ENCODE measurements around the gene KRTAP29-1.

KRTAP29-1 gene

GRCh38 chr17:41333836-41334235, 31.2 kb upstream of the KRTAP29-1 start:
- TF ChIP-seq, protein P1, sequence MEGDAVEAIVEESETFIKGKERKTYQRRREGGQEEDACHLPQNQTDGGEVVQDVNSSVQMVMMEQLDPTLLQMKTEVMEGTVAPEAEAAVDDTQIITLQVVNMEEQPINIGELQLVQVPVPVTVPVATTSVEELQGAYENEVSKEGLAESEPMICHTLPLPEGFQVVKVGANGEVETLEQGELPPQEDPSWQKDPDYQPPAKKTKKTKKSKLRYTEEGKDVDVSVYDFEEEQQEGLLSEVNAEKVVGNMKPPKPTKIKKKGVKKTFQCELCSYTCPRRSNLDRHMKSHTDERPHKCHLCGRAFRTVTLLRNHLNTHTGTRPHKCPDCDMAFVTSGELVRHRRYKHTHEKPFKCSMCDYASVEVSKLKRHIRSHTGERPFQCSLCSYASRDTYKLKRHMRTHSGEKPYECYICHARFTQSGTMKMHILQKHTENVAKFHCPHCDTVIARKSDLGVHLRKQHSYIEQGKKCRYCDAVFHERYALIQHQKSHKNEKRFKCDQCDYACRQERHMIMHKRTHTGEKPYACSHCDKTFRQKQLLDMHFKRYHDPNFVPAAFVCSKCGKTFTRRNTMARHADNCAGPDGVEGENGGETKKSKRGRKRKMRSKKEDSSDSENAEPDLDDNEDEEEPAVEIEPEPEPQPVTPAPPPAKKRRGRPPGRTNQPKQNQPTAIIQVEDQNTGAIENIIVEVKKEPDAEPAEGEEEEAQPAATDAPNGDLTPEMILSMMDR (conservative IDR thresholded peaks at IDR 0.05; ENCODE audit: low read depth, low read length) = no peak
- H3K4me3 ChIP-seq (ENCODE audit: low read depth, low read length) = no peak overlapping the region
- DNase-seq (ENCODE audit: low read depth) = no peak

DNA sequence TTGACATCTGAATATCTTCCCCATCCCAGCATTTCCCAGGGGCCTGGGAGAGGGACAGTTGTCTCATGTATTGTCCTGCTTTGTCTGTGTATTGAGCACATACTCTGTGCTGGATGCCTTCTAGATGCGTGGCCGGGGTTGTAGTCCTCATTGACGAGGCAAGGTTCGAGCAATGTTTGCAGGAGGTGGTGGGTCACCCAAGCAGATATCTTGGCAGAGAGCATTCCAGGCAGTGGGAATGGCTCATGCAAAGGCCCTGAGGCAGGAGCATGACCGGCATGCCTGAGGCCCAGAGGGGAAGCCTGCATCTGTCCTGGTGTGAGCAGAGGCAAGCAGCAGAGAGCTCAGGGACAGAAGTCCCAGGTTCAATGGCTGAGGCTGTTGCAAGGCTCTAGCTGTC, 30.4 kb upstream of the KRTAP29-1 start:
- TF ChIP-seq, protein P1 (conservative IDR thresholded peaks at IDR 0.05; ENCODE audit: low read depth, low read length) = no peak

GRCh38 chr17:41332239-41332638, 29.6 kb upstream of the KRTAP29-1 start:
- DNase-seq (ENCODE audit: low read depth) = no peak
- H3K4me3 ChIP-seq (ENCODE audit: low read depth, low read length) = no peak overlapping the region
- TF ChIP-seq, protein P1 (conservative IDR thresholded peaks at IDR 0.05; ENCODE audit: low read depth, low read length) = no peak

More for the DNA sequence above, 30.4 kb upstream of the KRTAP29-1 start:
- no peak for DNase-seq (ENCODE audit: low read depth)
- H3K4me3 ChIP-seq (ENCODE audit: low read depth, low read length) = no peak overlapping the region

- TF ChIP-seq, protein P1 (conservative IDR thresholded peaks at IDR 0.05; ENCODE audit: low read depth, low read length) = no peak
- no peak for DNase-seq (ENCODE audit: low read depth)
- H3K4me3 ChIP-seq (ENCODE audit: low read depth, low read length) = no peak overlapping the region
Observed at GRCh38 chr17:41331606-41332005, 29.0 kb upstream of the KRTAP29-1 start.

DNA sequence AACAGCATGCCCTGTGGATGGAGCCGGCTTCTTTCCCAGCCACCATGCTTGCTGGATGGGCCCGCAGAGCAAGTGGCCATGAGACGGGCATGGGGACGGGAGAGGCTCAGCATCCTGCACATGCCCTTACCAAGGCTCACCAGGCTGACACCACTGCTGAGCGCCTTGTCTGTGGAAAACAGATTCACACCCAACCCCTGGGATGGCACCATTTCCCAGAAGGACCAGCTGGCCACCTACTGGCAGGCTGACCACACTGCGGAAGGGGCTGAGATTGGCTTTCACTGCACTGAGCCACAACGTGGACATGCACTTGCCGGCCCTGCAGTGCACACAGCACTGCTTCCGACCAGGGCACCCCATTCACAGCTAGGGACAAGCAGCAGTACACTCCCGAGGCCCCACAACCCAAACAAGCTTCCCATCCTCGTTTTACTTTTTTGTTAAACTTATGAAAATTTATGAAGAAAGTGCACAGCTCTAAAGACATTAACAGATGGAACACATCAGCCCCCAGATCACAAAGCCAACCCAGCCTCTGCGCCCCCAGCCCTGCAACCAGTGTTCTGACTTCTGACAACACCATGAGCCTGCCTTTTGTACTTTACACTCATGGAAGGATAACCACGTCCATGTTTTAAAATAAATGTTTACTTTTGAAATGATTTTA, 26.8 kb upstream of the KRTAP29-1 start:
- peak; percentile 63 for DNase-seq (ENCODE audit: low read depth)
- no peak overlapping the region for H3K4me3 ChIP-seq (ENCODE audit: low read depth, low read length)
- TF ChIP-seq, protein P1 (conservative IDR thresholded peaks at IDR 0.05; ENCODE audit: low read depth, low read length) = peak; percentile 91

- DNase-seq (ENCODE audit: low read depth) = no peak
- TF ChIP-seq, protein P1 (conservative IDR thresholded peaks at IDR 0.05; ENCODE audit: low read depth, low read length) = no peak
- no peak overlapping the region for H3K4me3 ChIP-seq (ENCODE audit: low read depth, low read length)
Observed at GRCh38 chr17:41328207-41328606, 25.6 kb upstream of the KRTAP29-1 start.

Data from choroid plexus epithelial cell (primary cell).